ENCODE data around the gene PHTF1.

DNA sequence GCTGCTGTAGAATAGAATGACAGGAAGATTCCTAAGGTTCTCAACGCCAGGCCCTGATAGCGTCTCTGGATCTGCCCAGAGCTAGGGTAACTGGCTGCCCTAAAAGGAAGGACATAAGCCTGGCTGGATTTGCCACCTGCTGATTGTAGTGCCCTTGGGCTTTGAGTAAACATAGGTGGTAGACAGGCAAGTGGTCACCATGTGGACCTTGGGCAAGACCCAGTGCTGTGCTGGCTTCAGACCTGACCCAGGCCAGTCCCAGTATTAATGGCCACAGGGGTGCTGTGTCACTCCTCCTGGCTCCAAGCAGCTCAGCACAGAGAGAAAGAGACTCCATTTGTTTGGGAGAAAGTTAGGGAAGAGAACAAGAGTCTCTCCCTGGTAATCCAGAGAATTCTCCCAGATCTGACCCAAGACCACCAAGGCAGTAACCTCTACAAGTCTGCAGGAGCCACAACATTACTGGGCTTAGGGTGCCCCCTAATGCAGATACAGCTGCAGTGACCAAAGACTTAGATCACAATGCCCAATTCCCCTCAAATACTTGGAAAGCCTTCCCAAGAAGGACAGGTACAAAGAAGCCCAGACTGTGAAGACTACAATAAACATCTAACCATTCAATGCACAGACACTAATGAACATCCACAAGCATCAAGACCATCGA is 44.5 kb downstream of the PHTF1 start:
- TF ChIP-seq EZH2 (IDR thresholded peaks at IDR 0.05; ENCODE audit: borderline replicate concordance, low read length) (no peak), CTCF (conservative IDR thresholded peaks at IDR 0.05 in 1 of 2, IDR thresholded peaks at IDR 0.05 in 1 of 2; ENCODE audit: extremely low read depth in 1 of 2, insufficient read depth in 1 of 2, low read depth in 1 of 2, low read length in 2 of 2) (no peak)

Measured in mammary epithelial cell (primary cell).